ENCODE results near the gene BACH2. TPM values are rescaled to one million over a fixed set of nuclear protein-coding genes. Genes with fewer than 3 reads are reported as not detected.
A peak's percentile ranks its signal among the peaks of the same experiment; 100 is the strongest.
"Not testable (repeated sequence)": the region's sequence is repeated elsewhere in the genome, so short reads cannot be mapped to it uniquely, and the experiment has no call there.

Gene BACH2
- total RNA-seq, 1 donor, result 13.2 TPM

GRCh38 chr6:90284236-90285041 lies 12.2 kb downstream of the BACH2 start:
- peak in 2 of 3 donors; percentile 58 to 70 for DNase-seq (ENCODE audit: low read depth in 2 of 3, low spot score in 2 of 3)

GRCh38 chr6:90282265-90282664 lies 14.4 kb downstream of the BACH2 start:
- DNase-seq (ENCODE audit: low read depth in 2 of 3, low spot score in 2 of 3), result not testable (repeated sequence)

DNA sequence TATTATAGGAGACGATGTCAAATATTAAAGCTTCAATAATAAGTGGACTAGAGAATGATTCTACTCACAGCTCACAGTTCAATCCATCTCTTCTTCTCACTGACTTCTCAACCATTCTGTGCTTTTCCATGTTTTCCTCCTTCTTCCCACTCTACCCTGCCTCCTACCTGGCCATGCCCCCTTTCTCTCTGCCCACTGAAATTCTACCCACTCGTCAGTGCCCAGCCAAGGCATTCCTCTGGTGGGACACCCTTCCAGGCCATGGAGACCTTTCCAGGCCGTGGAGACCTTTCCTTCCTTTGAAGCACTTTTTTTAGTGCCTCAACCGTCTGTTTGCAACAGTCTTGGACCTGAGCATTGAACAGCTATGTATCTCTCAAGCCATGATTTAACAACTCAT lies 18.5 kb downstream of the BACH2 start:
- DNase-seq (ENCODE audit: low read depth in 2 of 3, low spot score in 2 of 3), result no peak

- DNase-seq (ENCODE audit: low read depth in 2 of 3, low spot score in 2 of 3), result no peak
Measured at GRCh38 chr6:90277302-90278011, 19.2 kb downstream of the BACH2 start.

- peak; percentile 24 to 80 (median 46) for DNase-seq (ENCODE audit: low read depth in 2 of 3, low spot score in 2 of 3)
Measured at GRCh38 chr6:90274451-90275030, 22.1 kb downstream of the BACH2 start.

- DNase-seq (ENCODE audit: low read depth in 2 of 3, low spot score in 2 of 3), result no peak
Measured at GRCh38 chr6:90273863-90274262, 22.8 kb downstream of the BACH2 start.

DNA sequence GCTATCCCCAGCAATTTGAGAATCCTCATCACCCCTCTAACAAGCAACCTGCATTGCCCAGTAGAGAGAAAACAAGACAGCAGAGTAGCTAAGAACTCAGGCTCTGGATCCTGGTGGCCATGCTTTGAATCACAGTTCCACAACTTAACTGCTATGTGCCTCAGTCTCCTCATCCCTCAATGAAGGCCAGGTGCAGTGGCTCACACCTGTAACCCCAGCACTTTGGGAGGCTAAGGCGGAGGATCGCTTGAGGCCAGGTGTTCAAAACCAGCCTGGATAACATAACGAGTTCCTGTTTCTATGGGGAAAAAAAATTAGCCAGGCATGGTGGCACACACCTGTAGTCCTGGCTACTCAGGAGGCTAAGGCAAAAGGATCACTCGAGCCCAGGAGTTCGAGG lies 23.7 kb downstream of the BACH2 start:
- no peak for DNase-seq (ENCODE audit: low read depth in 2 of 3, low spot score in 2 of 3)

DNA sequence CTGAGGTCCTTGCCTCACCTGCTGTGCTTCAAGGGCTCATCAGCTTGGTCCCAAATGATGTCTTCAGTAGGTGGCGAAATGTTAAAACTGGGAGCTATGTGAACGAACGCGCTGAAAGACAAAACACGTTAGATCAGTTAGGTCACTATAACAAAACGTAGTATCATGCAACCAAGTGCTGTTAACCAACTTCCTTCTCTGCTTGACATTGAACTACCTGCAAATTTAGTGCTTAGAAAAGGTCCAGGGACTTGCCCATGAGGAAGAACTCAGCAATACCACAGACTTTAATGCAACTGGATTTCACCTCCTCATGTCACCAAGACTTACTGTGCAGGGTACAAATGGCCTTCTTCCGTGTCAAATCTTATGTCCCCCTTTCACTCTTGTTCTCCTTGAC lies 24.8 kb downstream of the BACH2 start:
- peak in 2 of 3 donors; percentile 7 to 20 for DNase-seq (ENCODE audit: low read depth in 2 of 3, low spot score in 2 of 3)

GRCh38 chr6:90269334-90269733 lies 27.3 kb downstream of the BACH2 start:
- no peak for DNase-seq (ENCODE audit: low read depth in 2 of 3, low spot score in 2 of 3)

GRCh38 chr6:90268178-90268577 lies 28.5 kb downstream of the BACH2 start:
- no peak for DNase-seq (ENCODE audit: low read depth in 2 of 3, low spot score in 2 of 3)

GRCh38 chr6:90266905-90267621 lies 29.6 kb downstream of the BACH2 start:
- DNase-seq (ENCODE audit: low read depth in 2 of 3, low spot score in 2 of 3), result no peak

DNA sequence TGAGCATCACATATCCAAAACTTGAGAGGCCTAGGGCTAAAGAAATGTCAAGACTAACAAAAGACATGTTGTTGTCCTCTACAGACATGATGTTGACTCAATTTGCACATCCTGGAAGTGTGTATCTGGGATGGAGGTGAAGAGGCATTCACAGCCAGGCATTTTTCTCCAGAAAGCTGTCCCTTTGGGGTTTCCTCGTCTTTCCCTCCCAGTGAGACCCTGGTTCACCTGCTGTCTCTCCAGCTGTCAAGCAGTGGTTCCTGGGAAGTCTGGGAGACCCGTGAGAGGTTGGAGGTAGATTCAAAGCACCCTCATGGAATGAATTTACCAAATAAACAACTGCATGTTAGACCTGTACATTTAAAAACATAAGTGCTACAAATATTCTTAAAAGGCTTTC lies 32.1 kb downstream of the BACH2 start:
- no peak for DNase-seq (ENCODE audit: low read depth in 2 of 3, low spot score in 2 of 3)

DNA sequence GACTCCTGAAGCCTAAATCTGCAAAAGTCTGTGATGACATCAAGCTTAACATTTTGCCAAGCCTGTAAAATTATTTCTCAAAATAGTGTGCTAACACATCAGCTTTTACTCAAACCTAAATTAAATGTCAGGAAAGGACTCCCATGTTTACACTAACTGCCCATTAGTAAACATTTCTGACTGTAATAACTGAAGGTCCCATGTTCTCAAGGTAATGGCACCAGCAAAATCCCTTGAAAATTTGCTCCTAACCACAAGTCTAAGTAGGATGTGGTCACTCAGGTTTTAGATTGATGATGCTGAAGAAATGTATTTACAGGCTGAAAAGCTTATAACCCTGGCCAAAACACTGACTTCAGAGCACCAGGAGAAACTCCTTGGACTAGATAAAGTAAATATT lies 33.0 kb downstream of the BACH2 start:
- DNase-seq (ENCODE audit: low read depth in 2 of 3, low spot score in 2 of 3), result peak in 1 of 3 donors; percentile 14

DNA sequence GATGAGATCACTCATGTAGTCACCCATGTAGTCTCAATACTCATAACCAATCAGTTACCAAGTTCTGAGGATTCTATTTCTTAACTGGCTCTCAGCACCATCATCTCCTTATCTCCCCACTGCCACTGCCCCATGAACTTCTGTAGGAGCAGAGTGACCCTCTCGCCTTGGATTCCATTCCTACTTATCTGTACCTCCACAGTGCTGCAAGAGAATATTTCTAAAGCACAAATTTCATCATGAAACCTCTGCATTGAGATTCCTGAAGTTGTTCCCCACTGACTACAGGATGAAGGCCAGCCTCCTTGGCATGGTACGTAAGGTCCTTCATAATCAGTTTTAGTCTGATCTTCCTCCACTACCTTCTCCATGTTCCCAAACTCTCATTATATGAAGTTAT lies 34.8 kb downstream of the BACH2 start:
- DNase-seq (ENCODE audit: low read depth in 2 of 3, low spot score in 2 of 3), result no peak

GRCh38 chr6:90257486-90257738 lies 39.2 kb downstream of the BACH2 start:
- no peak for DNase-seq (ENCODE audit: low read depth in 2 of 3, low spot score in 2 of 3)

DNA sequence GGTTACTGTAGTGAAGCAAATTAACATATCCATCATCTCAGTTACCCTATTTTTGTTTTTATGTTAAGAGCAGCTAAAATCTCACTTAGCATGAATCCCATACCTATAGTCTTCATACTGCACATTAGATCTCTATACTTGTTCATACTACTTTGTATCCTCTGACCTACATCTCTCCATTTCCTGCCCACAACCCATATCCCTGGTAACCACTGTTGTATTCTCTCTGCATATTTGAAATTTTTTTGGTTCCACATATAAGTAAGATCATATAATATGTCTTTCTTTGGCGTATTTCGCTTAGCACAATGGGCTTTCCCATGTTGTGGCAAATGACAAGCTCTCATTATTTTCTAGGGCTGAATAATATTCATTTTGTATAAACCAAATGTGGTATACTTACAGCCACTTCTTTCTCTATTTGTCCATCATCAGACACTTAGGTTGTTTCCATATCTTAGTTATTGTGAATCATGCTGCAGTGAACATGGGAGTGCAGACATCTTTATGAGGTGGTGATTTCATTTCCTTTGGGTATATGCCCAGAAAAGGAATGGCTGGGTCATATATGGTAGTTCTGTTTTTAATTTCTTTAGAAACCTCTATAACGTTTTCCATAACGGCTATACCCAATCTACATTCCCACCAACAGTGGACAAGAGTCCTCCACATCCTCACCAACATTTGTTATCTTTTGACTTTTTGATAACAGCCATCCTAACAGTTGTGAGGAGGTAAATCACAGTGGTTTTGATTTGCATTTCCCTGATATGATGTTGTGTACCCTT lies 39.8 kb downstream of the BACH2 start:
- DNase-seq (ENCODE audit: low read depth in 2 of 3, low spot score in 2 of 3), result no peak

GRCh38 chr6:90253631-90254030 lies 43.0 kb downstream of the BACH2 start:
- no peak for DNase-seq (ENCODE audit: low read depth in 2 of 3, low spot score in 2 of 3)

GRCh38 chr6:90251295-90251992 lies 45.2 kb downstream of the BACH2 start:
- DNase-seq (ENCODE audit: low read depth in 2 of 3, low spot score in 2 of 3), result no peak

GRCh38 chr6:90250405-90250804 lies 46.2 kb downstream of the BACH2 start:
- DNase-seq (ENCODE audit: low read depth in 2 of 3, low spot score in 2 of 3), result no peak

- no peak for DNase-seq (ENCODE audit: low read depth in 2 of 3, low spot score in 2 of 3)
Measured at GRCh38 chr6:90249458-90249857, 47.2 kb downstream of the BACH2 start.
